T-helper 1 cell (primary cell): Measurements from ENCODE around the gene ITGAL.
"Not testable (repeated sequence)": the region's sequence is repeated elsewhere in the genome, so short reads cannot be mapped to it uniquely, and the experiment has no call there.

ENCODE experiments used
- DNase-seq, 5 donors: peaks; one replicate each; pipeline ENCODE4 v3.0.0-alpha.2; 2012 to 2020
- total RNA-seq, 4 donors: gene quantifications; one replicate each; lab custom pipeline; 2026; lab: John Stamatoyannopoulos, UW

Gene ITGAL
- total RNA-seq = 452 to 734 (median 563) reads per million in 4 donors

- peak; percentile 63 to 95 (median 77) for DNase-seq
Observed at GRCh38 chr16:30472328-30472942, at the start of gene ITGAL. TSS of gene ITGAL (plus strand) at chr16:30472742. CDS start at chr16:30472838, 96 bp downstream.

- no peak for DNase-seq
Observed at GRCh38 chr16:30428055-30428454, 44.5 kb upstream of the ITGAL start.

- no peak for DNase-seq
Observed at GRCh38 chr16:30429418-30429677, 43.2 kb upstream of the ITGAL start.

GRCh38 chr16:30429678-30430427, 42.7 kb upstream of the ITGAL start, which contains the start of gene DCTPP1:
TSS of gene DCTPP1 (minus strand) at chr16:30430030. CDS start at chr16:30429980, 50 bp downstream.
- DNase-seq = peak; percentile 91 to 99 (median 96)

- peak in 1 of 5 donors; percentile 8 for DNase-seq
Observed at GRCh38 chr16:30430428-30430970, 42.0 kb upstream of the ITGAL start.

- no peak for DNase-seq
Observed at GRCh38 chr16:30434852-30435251, 37.7 kb upstream of the ITGAL start.

GRCh38 chr16:30437511-30438046, 35.0 kb upstream of the ITGAL start:
- DNase-seq = no peak

GRCh38 chr16:30438835-30439234, 33.7 kb upstream of the ITGAL start:
- DNase-seq = no peak

- no peak for DNase-seq
Observed at GRCh38 chr16:30439720-30440348, 32.7 kb upstream of the ITGAL start.

- no peak for DNase-seq
Observed at GRCh38 chr16:30443631-30444030, 28.9 kb upstream of the ITGAL start.

GRCh38 chr16:30444231-30445148, 28.1 kb upstream of the ITGAL start:
- DNase-seq = no peak

GRCh38 chr16:30445149-30445407, 27.5 kb upstream of the ITGAL start:
- DNase-seq = no peak

- peak; percentile 87 to 97 (median 90) for DNase-seq
Observed at GRCh38 chr16:30445408-30446202, 26.9 kb upstream of the ITGAL start, which contains the start of gene SEPHS2. TSS of gene SEPHS2 (minus strand) at chr16:30445874. CDS start at chr16:30445727, 147 bp downstream.

GRCh38 chr16:30446203-30446595, 26.3 kb upstream of the ITGAL start:
- no peak for DNase-seq

GRCh38 chr16:30447512-30448226, 24.9 kb upstream of the ITGAL start:
- no peak for DNase-seq

- DNase-seq = no peak
Observed at GRCh38 chr16:30449116-30449435, 23.5 kb upstream of the ITGAL start.

GRCh38 chr16:30452709-30453580, 19.6 kb upstream of the ITGAL start:
- not testable (repeated sequence) for DNase-seq

- no peak for DNase-seq
Observed at GRCh38 chr16:30456302-30456701, 16.2 kb upstream of the ITGAL start.

- DNase-seq = no peak
Observed at GRCh38 chr16:30457256-30457655, 15.3 kb upstream of the ITGAL start.
